HFFc6 (cell line): ENCODE results near the gene COL8A1. TPM values are rescaled to one million over a fixed set of nuclear protein-coding genes. Genes with fewer than 3 reads are reported as not detected.

ENCODE experiments used
- DNase-seq: peaks from one replicate; pipeline ENCODE4 v3.0.0-alpha.2; 2018
- H3K27ac Mint-ChIP-seq: 2 replicates; pipeline ENCODE4 v1.8.0; 2020; ENCODE audit warnings: mild to moderate bottlenecking, mixed read lengths
- H3K27me3 Mint-ChIP-seq: 2 replicates; pipeline ENCODE4 v1.8.0; 2021; ENCODE audit warnings: mild to moderate bottlenecking, moderate library complexity, mixed read lengths; ENCODE audit not compliant: insufficient read depth
- H3K36me3 Mint-ChIP-seq: 2 replicates; pipeline ENCODE4 v1.8.0; 2021; ENCODE audit warnings: low read depth, mixed read lengths
- H3K4me1 Mint-ChIP-seq: 2 replicates; pipeline ENCODE4 v1.8.0; 2020; ENCODE audit warnings: low read depth, mixed read lengths
- H3K4me3 Mint-ChIP-seq: 2 replicates; pipeline ENCODE4 v1.8.0; 2020; ENCODE audit warnings: mild to moderate bottlenecking, moderate library complexity, mixed read lengths
- H3K9me3 Mint-ChIP-seq: 2 replicates; pipeline ENCODE4 v1.8.0; 2020; ENCODE audit warnings: mild to moderate bottlenecking, mixed read lengths
- CTCF ChIP-seq: fragments of 200-600 bp; sonication (generic); IDR thresholded peaks from 2 replicates; pipeline ENCODE4 v1.5.0; 2021; ENCODE audit warnings: antibody characterized with exemption, mild to moderate bottlenecking
- total RNA-seq, 6 experiments: library from RNA; stranded (reverse); fragmentation: NEBNext Ultra II Directional; extraction: Animal tissue kit (Norgen Biotek cat#: 25700); gene quantifications; 2 replicates in 1 of 6; 3 replicates in 5 of 6; pipeline ENCODE4 v1.2.3, GENCODE V29; 2021

The COL8A1 gene
- total RNA-seq, 6 experiments from 2014 or later, result 27.3 to 88.7 (median 30.1) TPM

DNA sequence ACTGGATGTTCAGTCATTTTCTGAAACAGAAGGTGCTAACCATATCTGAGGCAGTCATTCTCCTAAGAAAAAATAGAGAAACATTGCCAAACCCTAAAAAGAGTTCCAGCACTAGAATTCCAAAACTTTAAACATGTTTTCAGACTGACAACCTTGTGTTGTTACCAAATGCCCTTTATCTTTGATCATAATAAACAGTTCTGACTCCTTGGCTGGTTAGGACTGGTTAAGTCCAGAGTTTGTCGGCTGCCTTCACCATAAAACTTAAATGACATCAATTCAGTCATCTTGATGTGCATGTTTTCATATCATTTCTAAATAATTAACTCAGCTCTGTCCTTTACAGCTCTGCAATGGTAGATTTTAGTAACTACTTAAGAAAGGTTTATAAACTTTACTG is 68.0 kb downstream of the COL8A1 start:
- no peak for DNase-seq
- no peaks in the 10 kb centered on the region; the same call in 1 of the 2 replicates for H3K27me3 Mint-ChIP-seq
- TF ChIP-seq CTCF, result no peak
- no peak overlapping the region for H3K27ac Mint-ChIP-seq
- H3K9me3 Mint-ChIP-seq, result no peaks in the 10 kb centered on the region
- H3K4me3 Mint-ChIP-seq, result no peak overlapping the region
- peaks cover 29% of the 10 kb centered on the region for H3K4me1 Mint-ChIP-seq
- H3K36me3 Mint-ChIP-seq, result peaks cover 7% of the 10 kb centered on the region; the same call in 1 of the 2 replicates

DNA sequence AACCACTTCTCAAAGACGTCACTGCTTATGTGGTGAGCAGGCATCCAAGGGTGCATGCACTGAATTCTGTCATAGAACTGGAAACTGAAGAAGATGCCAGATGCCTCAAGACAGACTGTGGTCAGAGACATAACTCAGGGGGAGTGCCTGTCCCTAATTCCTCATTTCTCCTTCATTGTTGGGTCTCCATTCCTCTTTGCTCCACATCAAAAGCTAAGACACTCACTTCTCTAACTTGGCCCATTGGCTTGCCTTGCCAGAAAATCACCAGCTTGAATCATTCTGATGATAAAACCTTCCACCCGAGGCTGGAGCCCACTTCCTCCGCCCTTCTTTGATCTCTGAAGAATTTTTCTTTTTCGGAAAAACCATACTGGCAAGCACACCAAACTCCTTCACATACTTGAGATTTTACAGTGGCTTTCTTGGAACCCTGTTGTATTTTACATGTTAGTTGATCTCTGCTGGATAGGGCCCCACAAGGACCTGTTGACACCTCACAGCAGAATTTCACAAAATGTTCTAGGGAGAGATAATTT is 69.9 kb downstream of the COL8A1 start:
- no peak for TF ChIP-seq CTCF
- Mint-ChIP-seq H3K9me3 (no peaks in the 10 kb centered on the region), H3K27me3 (no peaks in the 10 kb centered on the region; the same call in 1 of the 2 replicates), H3K36me3 (peaks cover 7% of the 10 kb centered on the region; the same call in 1 of the 2 replicates), H3K4me1 (peaks cover 12% of the 10 kb centered on the region), H3K27ac (no peak overlapping the region), H3K4me3 (no peak overlapping the region)
- no peak for DNase-seq

DNA sequence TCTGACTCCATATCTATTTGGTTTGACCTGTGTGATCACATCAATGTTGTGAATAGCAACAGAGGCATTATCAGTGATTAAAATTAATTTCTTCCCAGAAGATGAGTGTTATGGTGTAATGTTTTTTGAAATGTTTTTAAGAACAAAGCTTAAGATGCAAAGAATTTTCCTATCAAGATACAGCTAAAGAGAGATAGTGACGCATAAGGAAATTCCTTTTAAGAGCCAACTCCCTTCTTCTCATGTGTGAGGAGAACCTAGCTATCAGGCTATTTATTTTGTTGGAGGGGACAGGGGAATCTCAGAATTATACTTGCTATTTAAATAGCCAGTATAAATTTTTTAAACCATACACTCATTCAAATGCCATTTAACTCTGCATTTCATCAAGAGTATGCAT is 71.3 kb downstream of the COL8A1 start:
- no peak for TF ChIP-seq CTCF
- H3K36me3 Mint-ChIP-seq, result peaks cover 7% of the 10 kb centered on the region; the same call in 1 of the 2 replicates
- H3K9me3 Mint-ChIP-seq, result no peaks in the 10 kb centered on the region
- no peak overlapping the region for H3K4me3 Mint-ChIP-seq
- DNase-seq, result no peak
- no peaks in the 10 kb centered on the region; the same call in 1 of the 2 replicates for H3K27me3 Mint-ChIP-seq
- peaks cover 18% of the 10 kb centered on the region for H3K4me1 Mint-ChIP-seq
- no peak overlapping the region for H3K27ac Mint-ChIP-seq

DNA sequence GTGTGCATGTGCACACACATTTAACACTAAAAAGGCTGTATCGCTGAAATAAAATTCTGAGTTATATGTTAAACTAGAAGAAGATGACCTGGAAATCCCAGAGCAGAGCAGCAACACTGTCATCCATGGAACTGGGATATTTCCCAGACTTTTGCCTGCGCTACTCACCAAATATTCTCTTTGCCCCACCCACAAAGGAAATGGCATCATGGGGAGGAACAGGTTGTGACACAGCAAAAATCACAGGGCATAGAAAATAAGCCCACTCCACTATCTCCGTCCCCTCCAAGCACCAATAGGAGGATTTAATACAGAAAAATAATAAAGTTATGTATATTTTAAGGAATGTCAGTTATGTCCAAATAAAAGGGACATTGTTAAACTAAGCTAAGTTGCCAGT is 71.7 kb downstream of the COL8A1 start:
- no peaks in the 10 kb centered on the region; the same call in 1 of the 2 replicates for H3K27me3 Mint-ChIP-seq
- no peaks in the 10 kb centered on the region for H3K9me3 Mint-ChIP-seq
- TF ChIP-seq CTCF, result no peak
- H3K4me3 Mint-ChIP-seq, result no peak overlapping the region
- H3K36me3 Mint-ChIP-seq, result peaks cover 7% of the 10 kb centered on the region; the same call in 1 of the 2 replicates
- peaks cover 18% of the 10 kb centered on the region for H3K4me1 Mint-ChIP-seq
- no peak overlapping the region for H3K27ac Mint-ChIP-seq
- no peak for DNase-seq

- Mint-ChIP-seq H3K27me3 (no peaks in the 10 kb centered on the region; the same call in 1 of the 2 replicates), H3K27ac (no peak overlapping the region), H3K4me1 (peaks cover 15% of the 10 kb centered on the region), H3K4me3 (no peak overlapping the region), H3K36me3 (peaks cover 7% of the 10 kb centered on the region; the same call in 1 of the 2 replicates), H3K9me3 (no peaks in the 10 kb centered on the region)
- no peak for TF ChIP-seq CTCF
- no peak for DNase-seq
Observed at GRCh38 chr3:99711351-99711750, 73.0 kb downstream of the COL8A1 start.
